Measurements from ENCODE around the gene NEB. TPM values are rescaled to one million over a fixed set of nuclear protein-coding genes. Genes with fewer than 3 reads are reported as not detected.

The NEB gene
- total and polyA plus RNA-seq, 2 experiments from 2014 or later, result 0.40 to 1.2 TPM

GRCh38 chr2:151481744-151482143, 252.5 kb downstream of the NEB start:
- Histone ChIP-seq H3K4me3 (no peak overlapping the region), H3K27ac (no peak overlapping the region), H3K36me3 (peaks cover 11% of the 10 kb centered on the region), H3K9me3 (ENCODE audit: low read depth) (no peaks in the 10 kb centered on the region), H3K27me3 (no peaks in the 10 kb centered on the region), H3K4me1 (ENCODE audit: low read depth) (no peaks in the 10 kb centered on the region)
- no peak for TF ChIP-seq CTCF (IDR thresholded peaks at IDR 0.05; ENCODE audit: low read depth, low read length)
- no peak for DNase-seq (ENCODE audit: low read depth in 1 of 2, low spot score in 1 of 2)

GRCh38 chr2:151478011-151478410, 256.3 kb downstream of the NEB start:
- H3K36me3 ChIP-seq, result peaks cover 38% of the 10 kb centered on the region
- no peak for TF ChIP-seq CTCF (IDR thresholded peaks at IDR 0.05; ENCODE audit: low read depth, low read length)

GRCh38 chr2:151476287-151476686, 258.0 kb downstream of the NEB start:
- Histone ChIP-seq H3K36me3 (peaks cover 38% of the 10 kb centered on the region), H3K4me1 (ENCODE audit: low read depth) (no peaks in the 10 kb centered on the region), H3K4me3 (no peak overlapping the region), H3K27ac (no peak overlapping the region), H3K27me3 (no peaks in the 10 kb centered on the region), H3K9me3 (ENCODE audit: low read depth) (no peaks in the 10 kb centered on the region)
- DNase-seq (ENCODE audit: low read depth in 1 of 2, low spot score in 1 of 2), result no peak
- TF ChIP-seq CTCF (IDR thresholded peaks at IDR 0.05; ENCODE audit: low read depth, low read length), result no peak

More at GRCh38 chr2:151478011-151478410, 256.3 kb downstream of the NEB start:
- no peak for DNase-seq (ENCODE audit: low read depth in 1 of 2, low spot score in 1 of 2)
- Histone ChIP-seq H3K27ac (no peak overlapping the region), H3K4me1 (ENCODE audit: low read depth) (no peaks in the 10 kb centered on the region), H3K4me3 (no peak overlapping the region), H3K9me3 (ENCODE audit: low read depth) (no peaks in the 10 kb centered on the region), H3K27me3 (no peaks in the 10 kb centered on the region)

DNA sequence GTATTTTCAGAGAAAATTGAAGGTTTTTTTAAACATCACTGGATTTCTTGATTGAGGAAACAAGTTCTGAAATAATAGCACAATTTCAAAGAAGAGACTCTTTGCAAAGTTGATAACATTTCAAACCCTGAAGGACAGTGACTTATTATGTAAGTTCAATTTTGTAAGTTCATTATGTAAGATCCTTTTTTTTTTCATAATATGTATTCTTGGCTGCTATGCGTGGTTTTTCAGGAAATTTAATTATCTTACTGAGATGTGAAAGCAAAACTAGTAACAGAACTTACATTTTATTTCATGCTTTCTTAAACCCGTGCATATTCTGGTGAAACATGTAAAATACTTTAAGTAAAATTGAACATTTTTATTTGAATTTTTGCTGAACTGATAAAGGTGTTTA, 259.2 kb downstream of the NEB start:
- peaks cover 49% of the 10 kb centered on the region for H3K36me3 ChIP-seq

GRCh38 chr2:151472966-151473365, 261.3 kb downstream of the NEB start:
- Histone ChIP-seq H3K4me1 (ENCODE audit: low read depth) (no peaks in the 10 kb centered on the region), H3K36me3 (peaks cover 61% of the 10 kb centered on the region), H3K27me3 (no peaks in the 10 kb centered on the region), H3K9me3 (ENCODE audit: low read depth) (no peaks in the 10 kb centered on the region), H3K4me3 (no peak overlapping the region), H3K27ac (no peak overlapping the region)
- no peak for DNase-seq (ENCODE audit: low read depth in 1 of 2, low spot score in 1 of 2)
- no peak for TF ChIP-seq CTCF (IDR thresholded peaks at IDR 0.05; ENCODE audit: low read depth, low read length)

More for the DNA sequence above, 259.2 kb downstream of the NEB start:
- no peak overlapping the region for H3K27ac ChIP-seq
- DNase-seq (ENCODE audit: low read depth in 1 of 2, low spot score in 1 of 2), result no peak
- H3K9me3 ChIP-seq (ENCODE audit: low read depth), result no peaks in the 10 kb centered on the region
- H3K4me3 ChIP-seq, result no peak overlapping the region
- no peaks in the 10 kb centered on the region for H3K27me3 ChIP-seq
- TF ChIP-seq CTCF (IDR thresholded peaks at IDR 0.05; ENCODE audit: low read depth, low read length), result no peak
- no peaks in the 10 kb centered on the region for H3K4me1 ChIP-seq (ENCODE audit: low read depth)

- no peak for TF ChIP-seq CTCF (IDR thresholded peaks at IDR 0.05; ENCODE audit: low read depth, low read length)
Observed at GRCh38 chr2:151470556-151470955, 263.7 kb downstream of the NEB start.

More at GRCh38 chr2:151470556-151470955, 263.7 kb downstream of the NEB start:
- Histone ChIP-seq H3K36me3 (peaks cover 60% of the 10 kb centered on the region), H3K4me3 (no peak overlapping the region), H3K9me3 (ENCODE audit: low read depth) (no peaks in the 10 kb centered on the region), H3K4me1 (ENCODE audit: low read depth) (no peaks in the 10 kb centered on the region), H3K27me3 (no peaks in the 10 kb centered on the region), H3K27ac (no peak overlapping the region)
- DNase-seq (ENCODE audit: low read depth in 1 of 2, low spot score in 1 of 2), result no peak
